ENCODE results near the gene LYRM4. TPM values are rescaled to one million over a fixed set of nuclear protein-coding genes. Genes with fewer than 3 reads are reported as not detected.

The LYRM4 gene
- total RNA-seq, 1 experiment from 2014 or later = 44.3 TPM

GRCh38 chr6:5127106-5127687 lies 133.6 kb downstream of the LYRM4 start:
- Histone ChIP-seq H3K4me2 (ENCODE audit: insufficient read depth, insufficient read length, low read length) (no peak overlapping the region), H3K9ac (ENCODE audit: extremely low read depth, insufficient read length, low read length) (no peak overlapping the region), H3K27me3 (ENCODE audit: insufficient read depth, low read length) (no peaks in the 10 kb centered on the region), H2BK20ac (ENCODE audit: low read depth, low read length, poor library complexity, severe bottlenecking) (no peak overlapping the region), H2BK120ac (ENCODE audit: low read depth, low read length, poor library complexity, severe bottlenecking) (no peak overlapping the region), H2BK12ac (ENCODE audit: insufficient read length, low read depth, low read length) (no peak overlapping the region), H4K8ac (replicated peaks; ENCODE audit: insufficient read length, low read depth, low read length) (no peak overlapping the region), H4K20me1 (ENCODE audit: control insufficient read depth, insufficient read depth, insufficient read length) (no peaks in the 10 kb centered on the region), H2AFZ (ENCODE audit: low read length) (no peak overlapping the region), H3K79me1 (ENCODE audit: insufficient read depth, low read depth, low read length, poor library complexity, severe bottlenecking) (no peaks in the 10 kb centered on the region), H3K18ac (ENCODE audit: insufficient read length, low read depth, low read length) (no peak overlapping the region), H4K5ac (ENCODE audit: insufficient read length, low read depth, low read length) (no peak overlapping the region), H3K14ac (ENCODE audit: insufficient read depth, low read length) (no peak overlapping the region), H2AK5ac (ENCODE audit: insufficient read length, low read length) (no peak overlapping the region), H3T11ph (ENCODE audit: low read length) (no peak overlapping the region), H2BK15ac (ENCODE audit: low read depth, low read length) (no peak overlapping the region), H3K56ac (ENCODE audit: insufficient read length, low read depth, low read length) (no peak overlapping the region), H3K23ac (ENCODE audit: insufficient read length, low read depth, low read length) (no peak overlapping the region), H3K23me2 (ENCODE audit: insufficient read length, low read depth, low read length, poor library complexity, severe bottlenecking) (peaks cover 4% of the 10 kb centered on the region), H3K4me1 (ENCODE audit: insufficient read depth, low read length) (peaks cover 6% of the 10 kb centered on the region; the same call in 1 of the 2 replicates), H4K91ac (ENCODE audit: insufficient read length, low read depth, low read length) (no peak overlapping the region), H3K79me2 (ENCODE audit: insufficient read depth, low read length) (no peaks in the 10 kb centered on the region), H2BK5ac (ENCODE audit: insufficient read length, low read length) (no peak overlapping the region), H3K9me3 (ENCODE audit: control insufficient read depth, low read depth, low read length) (no peaks in the 10 kb centered on the region), H3K4ac (ENCODE audit: low read depth, low read length) (no peak overlapping the region), H3K27ac (ENCODE audit: insufficient read length, low read depth, low read length) (no peak overlapping the region)
- Mint-ChIP-seq H3K27ac (no peak overlapping the region), H3K9me3 (no peaks in the 10 kb centered on the region), H3K36me3 (ENCODE audit: insufficient read depth in 1 of 3, low read depth in 3 of 3) (peaks cover 0 to 4% (median 0%) of the 10 kb centered on the region in 3 experiments; a peak in 2 of 7 replicates), H3K4me3 (no peak overlapping the region), H3K4me1 (peaks cover 32 to 33% of the 10 kb centered on the region in 2 experiments), H3K27me3 (ENCODE audit: low read depth) (no peaks in the 10 kb centered on the region)
- WGBS (ENCODE audit: extremely low coverage, insufficient read length, low lambda C conversion rate) = no CpG with 5 or more reads among the region's 8 CpGs
- TF ChIP-seq CTCF (conservative IDR thresholded peaks at IDR 0.05) = no peak
- no peak for DNase-seq

Data from H9 (cell line).